Smooth muscle cell (in vitro differentiated cells): ENCODE data around the gene ARHGEF17. TPM values are rescaled to one million over a fixed set of nuclear protein-coding genes. Genes with fewer than 3 reads are reported as not detected.

Source experiments
- DNase-seq: peaks from one replicate; lab custom pipeline; 2025; ENCODE audit not compliant: unreplicated experiment; lab: John Stamatoyannopoulos, UW
- H2AFZ ChIP-seq: fragments of 200-600 bp; sonication (generic); 2 replicates; pipeline ENCODE4 v1.6.0; 2016; ENCODE audit warnings: antibody characterized with exemption, low read depth, mild to moderate bottlenecking
- H3F3A ChIP-seq: fragments of 200-600 bp; sonication (generic); 2 replicates; pipeline ENCODE4 v1.6.0; 2017; ENCODE audit warnings: antibody characterized with exemption, low read depth
- H3K27ac ChIP-seq: fragments of 200-600 bp; sonication (generic); 2 replicates; pipeline ENCODE4 v1.5.1; 2016; ENCODE audit warnings: low read depth, mild to moderate bottlenecking
- H3K27me3 ChIP-seq: fragments of 200-600 bp; sonication (generic); 2 replicates; pipeline ENCODE4 v1.6.1; 2016; ENCODE audit warnings: low read depth, mild to moderate bottlenecking
- H3K36me3 ChIP-seq: fragments of 200-600 bp; sonication (generic); 2 replicates; pipeline ENCODE4 v1.5.1; 2016; ENCODE audit warnings: low read depth
- H3K4me1 ChIP-seq: fragments of 200-600 bp; sonication (generic); 2 replicates; pipeline ENCODE4 v1.5.1; 2016; ENCODE audit warnings: low read depth
- H3K4me2 ChIP-seq: fragments of 200-600 bp; sonication (generic); 2 replicates; pipeline ENCODE4 v1.6.0; 2016; ENCODE audit warnings: mild to moderate bottlenecking
- H3K4me3 ChIP-seq: fragments of 200-600 bp; sonication (generic); 2 replicates; pipeline ENCODE4 v1.5.1; 2016; ENCODE audit warnings: mild to moderate bottlenecking
- H3K79me2 ChIP-seq: fragments of 200-600 bp; sonication (generic); 2 replicates; pipeline ENCODE4 v1.6.0; 2016; ENCODE audit warnings: low read depth, mild to moderate bottlenecking
- H3K9ac ChIP-seq: fragments of 200-600 bp; sonication (generic); 2 replicates; pipeline ENCODE4 v1.6.0; 2016; ENCODE audit warnings: low read depth
- H3K9me3 ChIP-seq: fragments of 200-600 bp; sonication (generic); replicated peaks from 2 replicates; pipeline ENCODE4 v1.5.1; 2016; ENCODE audit warnings: low read depth
- H4K20me1 ChIP-seq: fragments of 200-600 bp; sonication (generic); 2 replicates; pipeline ENCODE4 v1.6.0; 2016; ENCODE audit warnings: low read depth
- CTCF ChIP-seq: fragments of 200-600 bp; sonication (generic); IDR thresholded peaks from 2 replicates; pipeline ENCODE4 v1.5.1; 2017; ENCODE audit warnings: borderline replicate concordance, mild to moderate bottlenecking, antibody characterized with exemption; ENCODE audit not compliant: insufficient read depth, poor library complexity, severe bottlenecking
- WGBS: methylation state at CpG from one replicate; pipeline ENCODE4 v1.1.7; 2016; ENCODE audit warnings: low lambda C conversion rate; 5-methylcytosine and 5-hydroxymethylcytosine counted together
- polyA plus RNA-seq: library from polyadenylated mRNA; unstranded; fragments of >200 nt; fragmentation: Nextera tagmentation; extraction: Ambion mirVana; gene quantifications from 2 replicates; pipeline ENCODE4 v1.2.1, GENCODE V29; 2016
- total RNA-seq: library from RNA; depleted of rRNA; stranded (reverse); fragments of >200 nt; gene quantifications from 2 replicates; pipeline ENCODE4 v1.2.3, GENCODE V29; 2014

ARHGEF17 gene
- total and polyA plus RNA-seq, 2 experiments from 2014 or later = 18.0 to 27.8 TPM

- H3K27me3 ChIP-seq = no peaks in the 10 kb centered on the region
- DNase-seq = no peak
- TF ChIP-seq CTCF = no peak
- H3F3A ChIP-seq = peaks cover 22% of the 10 kb centered on the region
- no peak overlapping the region for H3K27ac ChIP-seq
- no peak overlapping the region for H3K9ac ChIP-seq
- no peak overlapping the region for H3K4me2 ChIP-seq
- H3K9me3 ChIP-seq = no peaks in the 10 kb centered on the region
- no peak overlapping the region for H2AFZ ChIP-seq
- H3K4me1 ChIP-seq = peaks cover 50% of the 10 kb centered on the region
- 92% methylated on average over 3 of the region's 3 CpGs for WGBS
- no peaks in the 10 kb centered on the region for H3K36me3 ChIP-seq
- H4K20me1 ChIP-seq = peaks cover 85% of the 10 kb centered on the region
- H3K4me3 ChIP-seq = no peak overlapping the region
- peaks cover 90% of the 10 kb centered on the region for H3K79me2 ChIP-seq
These were observed 9.7 kb downstream of the ARHGEF17 start for GRCh38 chr11:73317803-73318202.

GRCh38 chr11:73318501-73319011 is 10.5 kb downstream of the ARHGEF17 start:
- Histone ChIP-seq H3K4me2 (no peak overlapping the region), H2AFZ (no peak overlapping the region), H4K20me1 (peaks cover 82% of the 10 kb centered on the region), H3F3A (peaks cover 22% of the 10 kb centered on the region), H3K9me3 (no peaks in the 10 kb centered on the region), H3K9ac (no peak overlapping the region), H3K79me2 (peaks cover 84% of the 10 kb centered on the region), H3K27ac (no peak overlapping the region), H3K36me3 (no peaks in the 10 kb centered on the region), H3K4me3 (no peak overlapping the region), H3K27me3 (no peaks in the 10 kb centered on the region), H3K4me1 (peaks cover 50% of the 10 kb centered on the region)
- 97% methylated on average over 8 of the region's 8 CpGs for WGBS
- DNase-seq = no peak
- TF ChIP-seq CTCF = no peak

DNA sequence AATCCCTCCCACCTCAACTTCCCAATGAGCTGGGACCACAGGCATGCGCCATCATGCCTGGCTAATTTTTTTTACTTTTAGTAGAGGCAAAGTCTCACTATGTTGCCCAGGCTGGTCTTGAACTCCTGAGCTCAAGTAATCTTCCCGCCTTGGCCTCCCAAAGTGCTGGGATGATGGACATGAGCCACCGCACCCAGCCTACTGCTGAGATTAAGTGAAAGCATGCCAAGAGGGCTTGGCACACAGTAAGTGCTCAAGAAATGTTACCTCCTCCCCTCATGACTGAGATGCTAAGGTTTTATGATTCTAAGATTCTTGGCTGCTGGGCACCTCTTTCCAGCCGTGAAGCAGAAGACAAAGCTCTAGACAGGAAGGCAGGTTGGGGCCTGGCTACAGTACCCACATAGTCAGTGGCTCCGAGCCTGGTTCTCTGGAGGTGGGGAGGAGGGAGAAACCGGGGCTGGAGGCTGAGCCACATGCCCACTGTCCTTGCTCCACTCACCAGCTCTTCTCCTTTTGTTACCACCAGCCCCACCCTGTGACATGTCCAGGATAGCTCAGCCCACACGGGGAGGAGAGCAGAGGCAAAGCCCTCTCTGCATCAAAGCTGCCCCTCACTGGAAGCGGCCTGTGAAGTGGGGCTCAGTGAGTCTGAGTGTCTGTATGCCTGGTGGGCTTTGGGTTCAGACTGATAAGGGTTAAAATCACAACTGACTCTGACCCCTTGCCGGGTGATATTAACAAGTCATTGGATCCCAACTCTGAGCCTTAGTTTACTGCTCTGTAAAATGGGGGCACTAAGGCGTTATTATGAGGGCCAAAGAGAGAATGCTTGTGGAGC is 12.9 kb downstream of the ARHGEF17 start:
- no peak for TF ChIP-seq CTCF
- Histone ChIP-seq H3F3A (peaks cover 28% of the 10 kb centered on the region), H3K79me2 (peaks cover 81% of the 10 kb centered on the region), H3K36me3 (no peaks in the 10 kb centered on the region), H3K27ac (peak overlapping the region; percentile 83), H3K9ac (no peak overlapping the region), H2AFZ (no peak overlapping the region), H3K4me2 (peak overlapping the region; percentile 58), H3K27me3 (no peaks in the 10 kb centered on the region), H4K20me1 (peaks cover 64% of the 10 kb centered on the region), H3K4me3 (no peak overlapping the region), H3K9me3 (no peaks in the 10 kb centered on the region), H3K4me1 (peaks cover 47% of the 10 kb centered on the region)
- no peak for DNase-seq
- whole genome bisulfite sequencing = 72% methylated on average over 10 of the region's 10 CpGs
